GM23338 (cell line): ENCODE results near the gene CCDC91. TPM values are rescaled to one million over a fixed set of nuclear protein-coding genes. Genes with fewer than 3 reads are reported as not detected.
A peak's percentile ranks its signal among the peaks of the same experiment; 100 is the strongest.

Experiments used
- ATAC-seq: fragments of 200-7000 bp; cut with Tn5 transposase; 3 replicates; pipeline ENCODE4 v1.9.1; 2020
- DNase-seq: peaks from one replicate; pipeline ENCODE4 v3.0.0-alpha.2; 2015; ENCODE audit warnings: low spot score
- H2AFZ ChIP-seq: fragments of 200-600 bp; sonication (generic); 2 replicates; pipeline ENCODE4 v1.8.0; 2016; ENCODE audit warnings: antibody characterized with exemption, mild to moderate bottlenecking, moderate library complexity
- H3F3A ChIP-seq: fragments of 200-600 bp; sonication (generic); replicated peaks from 2 replicates; pipeline ENCODE4 v1.8.0; 2017; ENCODE audit warnings: antibody characterized with exemption, mixed run types, low read depth
- H3K27ac ChIP-seq: fragments of 200-600 bp; sonication (generic); 2 replicates; pipeline ENCODE4 v1.6.1; 2016; ENCODE audit warnings: low read depth
- H3K27me3 ChIP-seq: fragments of 200-600 bp; sonication (generic); 2 replicates; pipeline ENCODE4 v1.8.0; 2016; ENCODE audit warnings: mild to moderate bottlenecking, mixed run types, moderate library complexity; ENCODE audit not compliant: insufficient read depth
- H3K36me3 ChIP-seq: fragments of 200-600 bp; sonication (generic); 2 replicates; pipeline ENCODE4 v1.8.0; 2016; ENCODE audit warnings: mild to moderate bottlenecking; ENCODE audit not compliant: insufficient read depth
- H3K4me1 ChIP-seq: fragments of 200-600 bp; sonication (generic); 2 replicates; pipeline ENCODE4 v1.8.0; 2016; ENCODE audit warnings: mild to moderate bottlenecking, moderate library complexity; ENCODE audit not compliant: insufficient read depth
- H3K4me2 ChIP-seq: fragments of 200-600 bp; sonication (generic); 2 replicates; pipeline ENCODE4 v1.7.1; 2017; ENCODE audit warnings: mixed run types
- H3K4me3 ChIP-seq: fragments of 200-600 bp; sonication (generic); 2 replicates; pipeline ENCODE4 v1.6.1; 2016; ENCODE audit warnings: mixed run types
- H3K79me2 ChIP-seq: fragments of 200-600 bp; sonication (generic); replicated peaks from 2 replicates; pipeline ENCODE4 v1.8.0; 2017; ENCODE audit warnings: mild to moderate bottlenecking; ENCODE audit not compliant: insufficient read depth
- H3K9me2 ChIP-seq: fragments of 200-600 bp; sonication (generic); 2 replicates; pipeline ENCODE4 v1.8.0; 2017; ENCODE audit not compliant: insufficient read depth
- H4K20me1 ChIP-seq: fragments of 200-600 bp; sonication (generic); replicated peaks from 2 replicates; pipeline ENCODE4 v1.8.0; 2017; ENCODE audit warnings: mild to moderate bottlenecking; ENCODE audit not compliant: insufficient read depth
- H3K27ac Mint-ChIP-seq: 2 replicates; pipeline ENCODE4 v1.8.0; 2020; ENCODE audit warnings: inconsistent platforms, mild to moderate bottlenecking, moderate library complexity, mixed read lengths
- H3K27me3 Mint-ChIP-seq: 3 replicates; pipeline ENCODE4 v1.8.0; 2022; ENCODE audit warnings: low read depth, mild to moderate bottlenecking, moderate library complexity, mixed read lengths, inconsistent platforms; ENCODE audit not compliant: insufficient read depth, poor library complexity
- H3K36me3 Mint-ChIP-seq: 3 replicates; pipeline ENCODE4 v1.8.0; 2021; ENCODE audit warnings: low read depth, mild to moderate bottlenecking, inconsistent platforms, moderate library complexity, mixed read lengths
- H3K4me1 Mint-ChIP-seq: 3 replicates; pipeline ENCODE4 v1.8.0; 2020; ENCODE audit warnings: mild to moderate bottlenecking, inconsistent platforms, mixed read lengths
- H3K4me3 Mint-ChIP-seq: 3 replicates; pipeline ENCODE4 v1.8.0; 2021; ENCODE audit warnings: moderate library complexity, mild to moderate bottlenecking, inconsistent platforms, mixed read lengths
- H3K9me3 Mint-ChIP-seq: 3 replicates; pipeline ENCODE4 v1.8.0; 2020; ENCODE audit warnings: moderate library complexity, mild to moderate bottlenecking, inconsistent platforms, mixed read lengths
- EZH2 ChIP-seq: fragments of 200-600 bp; sonication (generic); IDR thresholded peaks from one replicate; pipeline ENCODE4 v1.8.0; 2017; ENCODE audit warnings: antibody characterized with exemption, mild to moderate bottlenecking, low read depth; ENCODE audit not compliant: unreplicated experiment
- EZH2phosphoT487 ChIP-seq: fragments of 200-600 bp; sonication (generic); IDR thresholded peaks from one replicate; pipeline ENCODE4 v1.8.1; 2018; ENCODE audit warnings: antibody characterized with exemption; ENCODE audit not compliant: unreplicated experiment
- JUNB ChIP-seq: IDR thresholded peaks from one replicate; pipeline ENCODE4 v1.6.1; 2016; ENCODE audit warnings: antibody characterized with exemption; ENCODE audit not compliant: unreplicated experiment
- NANOG ChIP-seq: IDR thresholded peaks from 2 replicates; pipeline ENCODE4 v1.6.1; 2016; ENCODE audit warnings: antibody characterized with exemption, borderline replicate concordance
- POLR2AphosphoS5 ChIP-seq: IDR thresholded peaks from 2 replicates; pipeline ENCODE4 v1.6.1; 2016; ENCODE audit warnings: antibody characterized with exemption, low read depth
- STAT1 ChIP-seq: IDR thresholded peaks from one replicate; pipeline ENCODE4 v1.6.1; 2016; ENCODE audit warnings: antibody characterized with exemption; ENCODE audit not compliant: unreplicated experiment
- ZNF114 ChIP-seq: fragments of 250-450 bp; sonication (Bioruptor Pico); IDR thresholded peaks from 2 replicates; pipeline ENCODE4 v1.5.0; 2020; ENCODE audit warnings: mild to moderate bottlenecking, moderate library complexity
- ZNF331 ChIP-seq: fragments of 250-450 bp; sonication (Bioruptor Pico); IDR thresholded peaks from 2 replicates; pipeline ENCODE4 v1.5.0; 2020; ENCODE audit warnings: low read depth, mild to moderate bottlenecking, moderate library complexity
- polyA plus RNA-seq: library from polyadenylated mRNA; unstranded; fragments of >200 nt; fragmentation: Nextera tagmentation; extraction: Ambion mirVana; gene quantifications from 2 replicates; pipeline ENCODE4 v1.2.1, GENCODE V29; 2016
- total RNA-seq: library from RNA; depleted of rRNA; stranded (reverse); fragments of >200 nt; shearing (Covaris generic); gene quantifications from 2 replicates; pipeline ENCODE4 v1.2.3, GENCODE V29; 2014
- TF ChIP-seq, protein P1 (sequence below): fragments of 250-450 bp; sonication (Bioruptor Pico); IDR thresholded peaks from 2 replicates; pipeline ENCODE4 v1.5.0; 2020; ENCODE audit warnings: mild to moderate bottlenecking, moderate library complexity
- TF ChIP-seq, protein P2 (sequence below), 2 experiments: fragments of 200-600 bp in 1 of 2; sonication (generic) in 1 of 2; conservative IDR thresholded peaks; 2 replicates each; pipeline versions ENCODE4 v1.5.1 to v1.6.1; 2016 to 2017; ENCODE audit warnings: antibody characterized with exemption in 2 of 2, low read depth in 2 of 2, mild to moderate bottlenecking in 2 of 2, moderate library complexity in 1 of 2

The CCDC91 gene
- total and polyA plus RNA-seq, 2 experiments from 2014 or later, result 24.7 to 48.7 TPM

DNA sequence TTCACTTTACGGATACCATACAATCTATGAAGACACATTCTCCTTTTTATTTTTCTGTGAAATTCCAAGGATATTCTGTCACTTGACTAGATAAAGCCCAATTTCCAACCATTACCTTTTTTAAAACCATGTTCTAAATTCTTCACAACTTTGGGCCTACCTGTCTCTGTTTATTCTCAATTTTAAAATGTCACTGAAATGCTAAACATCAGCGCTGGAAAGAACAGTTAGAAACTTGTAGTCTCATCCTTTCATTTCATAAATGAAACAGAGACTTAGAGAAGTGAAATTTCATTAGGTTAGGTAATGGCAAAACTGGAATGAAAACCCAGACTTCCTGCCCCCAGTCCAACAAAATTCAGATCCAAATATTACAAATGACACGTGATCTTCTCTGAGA is 396.2 kb downstream of the CCDC91 start (continued):
- TF ChIP-seq, protein P1, sequence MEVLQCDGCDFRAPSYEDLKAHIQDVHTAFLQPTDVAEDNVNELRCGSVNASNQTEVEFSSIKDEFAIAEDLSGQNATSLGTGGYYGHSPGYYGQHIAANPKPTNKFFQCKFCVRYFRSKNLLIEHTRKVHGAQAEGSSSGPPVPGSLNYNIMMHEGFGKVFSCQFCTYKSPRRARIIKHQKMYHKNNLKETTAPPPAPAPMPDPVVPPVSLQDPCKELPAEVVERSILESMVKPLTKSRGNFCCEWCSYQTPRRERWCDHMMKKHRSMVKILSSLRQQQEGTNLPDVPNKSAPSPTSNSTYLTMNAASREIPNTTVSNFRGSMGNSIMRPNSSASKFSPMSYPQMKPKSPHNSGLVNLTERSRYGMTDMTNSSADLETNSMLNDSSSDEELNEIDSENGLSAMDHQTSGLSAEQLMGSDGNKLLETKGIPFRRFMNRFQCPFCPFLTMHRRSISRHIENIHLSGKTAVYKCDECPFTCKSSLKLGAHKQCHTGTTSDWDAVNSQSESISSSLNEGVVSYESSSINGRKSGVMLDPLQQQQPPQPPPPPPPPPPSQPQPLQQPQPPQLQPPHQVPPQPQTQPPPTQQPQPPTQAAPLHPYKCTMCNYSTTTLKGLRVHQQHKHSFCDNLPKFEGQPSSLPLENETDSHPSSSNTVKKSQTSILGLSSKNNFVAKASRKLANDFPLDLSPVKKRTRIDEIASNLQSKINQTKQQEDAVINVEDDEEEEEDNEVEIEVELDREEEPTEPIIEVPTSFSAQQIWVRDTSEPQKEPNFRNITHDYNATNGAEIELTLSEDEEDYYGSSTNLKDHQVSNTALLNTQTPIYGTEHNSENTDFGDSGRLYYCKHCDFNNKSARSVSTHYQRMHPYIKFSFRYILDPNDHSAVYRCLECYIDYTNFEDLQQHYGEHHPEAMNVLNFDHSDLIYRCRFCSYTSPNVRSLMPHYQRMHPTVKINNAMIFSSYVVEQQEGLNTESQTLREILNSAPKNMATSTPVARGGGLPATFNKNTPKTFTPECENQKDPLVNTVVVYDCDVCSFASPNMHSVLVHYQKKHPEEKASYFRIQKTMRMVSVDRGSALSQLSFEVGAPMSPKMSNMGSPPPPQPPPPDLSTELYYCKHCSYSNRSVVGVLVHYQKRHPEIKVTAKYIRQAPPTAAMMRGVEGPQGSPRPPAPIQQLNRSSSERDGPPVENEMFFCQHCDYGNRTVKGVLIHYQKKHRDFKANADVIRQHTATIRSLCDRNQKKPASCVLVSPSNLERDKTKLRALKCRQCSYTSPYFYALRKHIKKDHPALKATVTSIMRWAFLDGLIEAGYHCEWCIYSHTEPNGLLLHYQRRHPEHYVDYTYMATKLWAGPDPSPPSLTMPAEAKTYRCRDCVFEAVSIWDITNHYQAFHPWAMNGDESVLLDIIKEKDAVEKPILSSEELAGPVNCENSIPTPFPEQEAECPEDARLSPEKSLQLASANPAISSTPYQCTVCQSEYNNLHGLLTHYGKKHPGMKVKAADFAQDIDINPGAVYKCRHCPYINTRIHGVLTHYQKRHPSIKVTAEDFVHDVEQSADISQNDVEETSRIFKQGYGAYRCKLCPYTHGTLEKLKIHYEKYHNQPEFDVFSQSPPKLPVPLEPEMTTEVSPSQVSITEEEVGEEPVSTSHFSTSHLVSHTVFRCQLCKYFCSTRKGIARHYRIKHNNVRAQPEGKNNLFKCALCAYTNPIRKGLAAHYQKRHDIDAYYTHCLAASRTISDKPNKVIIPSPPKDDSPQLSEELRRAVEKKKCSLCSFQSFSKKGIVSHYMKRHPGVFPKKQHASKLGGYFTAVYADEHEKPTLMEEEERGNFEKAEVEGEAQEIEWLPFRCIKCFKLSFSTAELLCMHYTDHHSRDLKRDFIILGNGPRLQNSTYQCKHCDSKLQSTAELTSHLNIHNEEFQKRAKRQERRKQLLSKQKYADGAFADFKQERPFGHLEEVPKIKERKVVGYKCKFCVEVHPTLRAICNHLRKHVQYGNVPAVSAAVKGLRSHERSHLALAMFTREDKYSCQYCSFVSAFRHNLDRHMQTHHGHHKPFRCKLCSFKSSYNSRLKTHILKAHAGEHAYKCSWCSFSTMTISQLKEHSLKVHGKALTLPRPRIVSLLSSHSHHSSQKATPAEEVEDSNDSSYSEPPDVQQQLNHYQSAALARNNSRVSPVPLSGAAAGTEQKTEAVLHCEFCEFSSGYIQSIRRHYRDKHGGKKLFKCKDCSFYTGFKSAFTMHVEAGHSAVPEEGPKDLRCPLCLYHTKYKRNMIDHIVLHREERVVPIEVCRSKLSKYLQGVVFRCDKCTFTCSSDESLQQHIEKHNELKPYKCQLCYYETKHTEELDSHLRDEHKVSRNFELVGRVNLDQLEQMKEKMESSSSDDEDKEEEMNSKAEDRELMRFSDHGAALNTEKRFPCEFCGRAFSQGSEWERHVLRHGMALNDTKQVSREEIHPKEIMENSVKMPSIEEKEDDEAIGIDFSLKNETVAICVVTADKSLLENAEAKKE (CRISPR knock-in tag), result no peak
- TF ChIP-seq POLR2AphosphoS5, result no peak
- no peak for TF ChIP-seq NANOG

DNA sequence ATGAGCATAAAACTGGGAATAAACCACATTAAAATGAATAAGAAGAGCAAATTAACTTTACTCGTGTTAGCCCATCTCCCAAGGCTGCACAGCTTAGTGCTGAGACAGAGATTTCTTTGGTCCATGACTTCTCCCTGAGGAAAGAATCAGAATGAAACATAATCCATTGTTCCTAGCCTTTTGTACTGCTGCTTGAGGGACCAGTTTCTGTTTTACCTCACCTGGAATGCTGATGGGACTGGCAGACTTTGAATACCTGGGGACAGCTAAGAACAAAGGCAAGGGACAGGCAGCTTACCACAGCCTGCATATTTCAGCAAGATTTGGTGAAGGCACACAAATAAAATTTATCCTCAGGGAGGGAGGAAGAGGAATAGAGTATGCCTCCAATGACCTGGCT is 401.6 kb downstream of the CCDC91 start:
- peak; percentile 31 for DNase-seq
- Mint-ChIP-seq H3K27ac (no peak overlapping the region), H3K9me3 (peaks cover 19% of the 10 kb centered on the region), H3K27me3 (no peaks in the 10 kb centered on the region), H3K4me1 (peaks cover 2% of the 10 kb centered on the region; the same call in 1 of the 3 replicates), H3K36me3 (peaks cover 14% of the 10 kb centered on the region; the same call in 2 of the 3 replicates), H3K4me3 (no peak overlapping the region)
- H3K27me3 ChIP-seq, result no peaks in the 10 kb centered on the region
- H3K36me3 ChIP-seq, result no peaks in the 10 kb centered on the region; the same call in 1 of the 2 replicates
- H4K20me1 ChIP-seq, result no peaks in the 10 kb centered on the region
- no peaks in the 10 kb centered on the region for H3K9me2 ChIP-seq
- no peak overlapping the region for H3K27ac ChIP-seq
- no peaks in the 10 kb centered on the region for H3F3A ChIP-seq
- no peak overlapping the region for H3K4me3 ChIP-seq
- no peak overlapping the region for H2AFZ ChIP-seq
- ATAC-seq, result peak; percentile 57
- no peak overlapping the region for H3K4me2 ChIP-seq
- no peaks in the 10 kb centered on the region for H3K4me1 ChIP-seq
- no peaks in the 10 kb centered on the region for H3K79me2 ChIP-seq
- TF ChIP-seq ZNF114 (CRISPR knock-in tag) (no peak), EZH2phosphoT487 (no peak), STAT1 (no peak), ZNF331 (CRISPR knock-in tag) (no peak), JUNB (no peak), EZH2 (no peak)
- TF ChIP-seq, protein P2, sequence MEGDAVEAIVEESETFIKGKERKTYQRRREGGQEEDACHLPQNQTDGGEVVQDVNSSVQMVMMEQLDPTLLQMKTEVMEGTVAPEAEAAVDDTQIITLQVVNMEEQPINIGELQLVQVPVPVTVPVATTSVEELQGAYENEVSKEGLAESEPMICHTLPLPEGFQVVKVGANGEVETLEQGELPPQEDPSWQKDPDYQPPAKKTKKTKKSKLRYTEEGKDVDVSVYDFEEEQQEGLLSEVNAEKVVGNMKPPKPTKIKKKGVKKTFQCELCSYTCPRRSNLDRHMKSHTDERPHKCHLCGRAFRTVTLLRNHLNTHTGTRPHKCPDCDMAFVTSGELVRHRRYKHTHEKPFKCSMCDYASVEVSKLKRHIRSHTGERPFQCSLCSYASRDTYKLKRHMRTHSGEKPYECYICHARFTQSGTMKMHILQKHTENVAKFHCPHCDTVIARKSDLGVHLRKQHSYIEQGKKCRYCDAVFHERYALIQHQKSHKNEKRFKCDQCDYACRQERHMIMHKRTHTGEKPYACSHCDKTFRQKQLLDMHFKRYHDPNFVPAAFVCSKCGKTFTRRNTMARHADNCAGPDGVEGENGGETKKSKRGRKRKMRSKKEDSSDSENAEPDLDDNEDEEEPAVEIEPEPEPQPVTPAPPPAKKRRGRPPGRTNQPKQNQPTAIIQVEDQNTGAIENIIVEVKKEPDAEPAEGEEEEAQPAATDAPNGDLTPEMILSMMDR (conservative IDR thresholded peaks at IDR 0.05; ENCODE audit: low read depth in 2 of 2), result no peak
